ENCODE results near the gene ADCY3.
"Not testable (repeated sequence)": the region's sequence is repeated elsewhere in the genome, so short reads cannot be mapped to it uniquely, and the experiment has no call there.

Gene ADCY3

DNA sequence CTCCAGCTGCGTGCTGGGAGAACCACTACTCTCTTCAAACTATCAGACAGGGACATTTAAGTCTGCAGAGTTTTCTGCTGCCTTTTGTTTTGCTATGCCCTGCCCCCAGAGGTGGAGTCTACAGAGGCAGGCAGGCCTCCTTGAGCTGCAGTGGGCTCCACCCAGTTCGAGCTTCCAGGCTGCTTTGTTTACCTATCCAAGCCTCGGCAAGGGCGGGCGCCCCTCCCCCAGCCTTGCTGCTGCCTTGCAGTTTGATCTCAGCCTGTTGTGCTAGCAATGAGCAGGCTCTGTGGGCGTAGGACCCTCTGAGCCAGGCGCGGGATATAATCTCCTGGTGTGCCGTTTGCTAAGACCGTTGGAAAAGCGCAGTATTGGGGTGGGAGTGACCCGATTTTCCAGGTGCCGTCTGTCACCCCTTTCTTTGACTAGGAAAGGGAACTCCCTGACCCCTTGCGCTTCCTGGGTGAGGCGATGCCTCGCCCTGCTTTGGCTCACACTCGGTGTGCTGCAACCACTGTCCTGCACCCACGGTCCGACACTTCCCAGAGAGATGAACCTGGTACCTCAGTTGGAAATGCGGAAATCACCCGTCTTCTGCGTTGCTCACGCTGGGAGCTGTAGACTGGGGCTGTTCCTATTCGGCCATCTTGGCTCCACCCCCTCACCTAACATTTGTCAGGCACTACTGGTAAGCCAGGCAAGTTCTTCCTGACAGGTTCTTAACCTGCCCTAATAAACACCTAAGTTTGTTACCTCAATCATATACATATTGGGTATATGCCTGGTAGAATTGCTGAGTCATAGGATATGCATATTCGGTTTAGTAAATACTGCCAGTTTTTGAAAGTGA lies 114.0 kb downstream of the ADCY3 start:
- not testable (repeated sequence) for DNase-seq

- DNase-seq, result not testable (repeated sequence)
Measured at GRCh38 chr2:24800487-24800886, 119.5 kb downstream of the ADCY3 start.

GRCh38 chr2:24797644-24798043 lies 122.4 kb downstream of the ADCY3 start:
- no peak for DNase-seq

DNA sequence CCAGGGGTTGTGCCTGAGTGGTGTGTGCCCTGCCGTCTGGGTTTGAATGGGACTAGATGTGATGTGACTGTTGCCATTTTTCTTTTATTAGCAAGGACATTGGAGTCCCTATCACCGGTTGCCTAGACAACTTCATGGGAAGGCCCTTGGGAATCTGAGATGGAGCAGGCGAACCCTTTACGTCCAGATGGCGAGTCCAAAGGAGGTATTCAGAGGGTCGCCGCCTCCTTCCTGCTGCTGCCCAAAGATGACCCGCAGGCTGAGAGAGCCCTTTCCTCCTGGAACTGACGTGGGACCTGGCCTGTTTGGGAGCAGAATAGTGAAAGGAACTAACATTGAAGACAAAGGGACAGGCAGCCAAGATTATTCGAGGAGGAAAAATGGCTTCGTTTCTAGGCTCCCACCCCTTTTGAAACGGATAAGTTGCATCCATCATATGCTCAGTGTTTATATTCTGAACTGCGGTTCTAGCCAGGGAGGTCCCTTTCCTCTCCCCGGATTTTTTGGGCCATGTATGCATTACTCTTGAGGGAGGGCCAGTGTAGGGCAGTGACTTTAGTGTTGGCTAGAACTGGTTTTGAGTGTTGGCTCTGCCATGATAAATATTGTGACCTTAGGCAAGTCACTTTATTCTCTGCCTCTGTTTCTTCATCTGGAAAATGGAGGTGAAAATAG lies 126.1 kb downstream of the ADCY3 start:
- DNase-seq, result peak; percentile 61

DNA sequence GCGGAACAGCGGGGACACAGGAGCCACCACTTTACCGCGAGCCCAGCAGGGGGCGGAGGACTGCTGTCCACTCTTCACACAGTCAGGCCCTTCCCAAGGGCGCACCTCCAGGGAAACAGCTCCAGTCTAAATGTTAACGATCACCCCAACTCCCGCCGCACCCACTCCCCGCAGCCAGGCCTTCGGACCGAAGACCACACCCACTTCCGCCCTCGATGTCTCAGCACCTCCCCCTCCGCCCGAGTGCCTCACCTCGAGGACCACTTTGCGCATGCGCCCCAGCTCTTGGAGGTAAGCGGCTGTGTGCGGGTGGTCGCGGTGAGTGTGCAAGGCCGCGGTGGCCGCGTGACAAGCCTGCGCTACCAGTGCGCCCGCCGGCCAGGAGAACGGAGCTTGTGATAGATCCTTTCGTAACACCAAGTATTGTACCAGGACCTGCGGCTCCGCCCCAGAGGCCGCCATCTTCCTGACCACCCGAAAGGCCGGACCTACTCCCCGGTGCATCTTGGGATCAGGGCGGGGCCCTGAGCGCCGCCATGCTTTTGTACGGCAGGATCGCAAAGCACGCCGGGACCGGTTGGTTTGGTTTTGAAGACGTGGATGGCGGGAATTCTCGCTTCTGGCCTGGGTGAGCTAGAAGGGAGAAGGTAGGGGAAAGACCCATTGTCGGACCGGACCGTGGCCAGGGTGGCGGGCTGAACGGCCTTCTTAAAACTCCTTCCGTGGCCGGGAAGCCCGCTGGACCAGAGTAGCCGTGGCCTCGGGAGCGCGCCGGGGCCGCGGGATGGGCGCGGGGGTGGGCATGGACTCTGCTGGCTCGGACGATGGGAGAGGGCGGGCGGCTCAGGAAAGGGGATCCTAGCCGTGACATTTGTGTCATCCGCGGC lies 126.9 kb downstream of the ADCY3 start, which contains the start of the genes CENPO and PTRHD1:
Gene CENPO, plus strand, starts transcription at position 552 of the 887 bp plus-strand sequence. CDS start 495 bp downstream, outside the sequence.
Gene PTRHD1, minus strand, starts transcription at position 518 of the 887 bp plus-strand sequence. Its CDS starts 14 bp downstream, at position 504.
- DNase-seq, result peak; percentile 97

DNA sequence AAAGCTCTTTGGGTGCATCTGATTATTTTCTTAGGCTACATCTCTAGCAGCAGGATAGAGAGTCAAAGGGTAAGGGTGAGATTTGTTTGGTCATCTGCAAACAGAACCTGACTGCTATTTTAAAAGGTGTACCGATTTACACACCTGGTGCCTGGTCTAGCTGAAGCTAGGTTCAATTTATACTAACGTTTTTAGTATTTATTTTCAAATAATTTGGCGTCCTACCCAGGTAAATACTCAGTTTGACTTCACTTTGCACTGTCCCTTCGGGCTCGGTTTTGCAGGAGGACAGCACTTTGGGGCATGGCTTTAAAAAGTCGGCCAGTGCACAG lies 127.5 kb downstream of the ADCY3 start:
- no peak for DNase-seq

DNA sequence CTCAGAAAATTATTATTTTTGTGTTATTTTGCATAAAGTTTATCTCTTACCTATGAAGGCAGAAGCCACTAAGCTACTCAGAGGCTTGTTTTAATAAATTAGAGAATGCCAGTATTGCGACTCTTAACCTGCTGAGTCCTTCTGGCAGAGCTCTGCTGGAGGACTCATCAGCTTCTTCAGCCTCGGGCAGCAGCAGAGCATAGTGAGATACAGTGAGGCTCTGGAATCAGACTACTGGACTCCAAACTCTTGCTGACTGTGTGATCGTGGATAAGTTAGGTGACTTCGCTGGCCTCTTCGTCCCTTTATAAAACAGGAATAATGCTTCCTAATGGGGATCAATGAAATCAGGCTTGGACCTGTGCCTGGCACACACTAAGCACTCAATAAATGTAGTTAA lies 128.6 kb downstream of the ADCY3 start:
- no peak for DNase-seq

GRCh38 chr2:24788816-24789215 lies 131.2 kb downstream of the ADCY3 start:
- DNase-seq, result no peak

- no peak for DNase-seq
Measured at GRCh38 chr2:24787532-24787931, 132.5 kb downstream of the ADCY3 start.

DNA sequence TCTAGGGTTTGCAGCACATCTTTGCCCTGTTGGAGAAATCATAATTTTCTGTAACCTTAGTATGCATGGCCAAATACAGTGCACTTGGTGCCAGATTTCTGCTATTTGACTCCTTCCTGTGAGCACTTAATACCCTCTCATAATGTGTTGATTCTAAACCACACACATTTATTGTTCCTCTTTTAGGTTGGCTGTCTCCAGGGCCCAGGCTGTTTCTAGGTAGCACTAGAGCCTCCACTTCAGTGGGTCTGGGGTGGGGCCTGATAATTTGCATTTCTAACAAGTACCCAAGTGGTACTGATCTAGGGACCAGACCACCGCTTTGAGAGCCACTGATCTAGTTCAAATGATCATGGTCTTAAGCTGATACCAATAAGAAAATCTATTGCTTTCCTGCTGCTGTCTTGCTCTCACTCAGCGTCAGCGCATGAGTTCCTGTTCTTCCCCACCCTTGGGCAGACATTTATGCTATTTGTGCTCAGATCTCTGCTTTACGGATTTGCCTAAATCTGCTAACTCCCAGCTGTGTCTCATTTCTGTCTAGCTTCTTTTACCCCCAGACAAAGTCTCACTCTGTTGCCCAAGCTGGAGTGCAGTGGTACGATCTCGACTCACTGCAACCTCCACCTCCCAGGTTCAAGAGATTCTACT lies 134.2 kb downstream of the ADCY3 start:
- no peak for DNase-seq

- DNase-seq, result no peak
Measured at GRCh38 chr2:24783641-24784040, 136.4 kb downstream of the ADCY3 start.

- no peak for DNase-seq
Measured at GRCh38 chr2:24779116-24779515, 140.9 kb downstream of the ADCY3 start.

DNA sequence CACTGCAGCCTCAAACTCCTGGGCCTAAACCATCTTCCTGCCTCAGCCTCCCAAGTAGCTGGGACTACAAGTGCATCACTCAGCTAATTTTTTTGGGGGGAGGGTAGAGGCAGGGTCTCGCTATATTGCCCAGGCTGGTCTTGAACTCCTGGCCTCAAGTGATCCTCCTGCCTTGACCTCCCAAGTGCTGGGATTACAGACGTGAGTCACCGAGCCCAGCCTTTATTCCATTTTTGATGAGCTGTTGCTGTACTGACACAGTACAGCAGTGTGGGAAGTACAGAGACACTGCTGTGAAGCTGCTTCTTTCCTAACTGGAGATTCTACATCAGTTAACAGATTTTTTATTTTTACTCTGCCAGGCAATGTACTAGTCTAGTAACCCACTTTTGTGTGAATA lies 145.7 kb downstream of the ADCY3 start:
- no peak for DNase-seq

- no peak for DNase-seq
Measured at GRCh38 chr2:24771764-24772586, 148.1 kb downstream of the ADCY3 start.

DNA sequence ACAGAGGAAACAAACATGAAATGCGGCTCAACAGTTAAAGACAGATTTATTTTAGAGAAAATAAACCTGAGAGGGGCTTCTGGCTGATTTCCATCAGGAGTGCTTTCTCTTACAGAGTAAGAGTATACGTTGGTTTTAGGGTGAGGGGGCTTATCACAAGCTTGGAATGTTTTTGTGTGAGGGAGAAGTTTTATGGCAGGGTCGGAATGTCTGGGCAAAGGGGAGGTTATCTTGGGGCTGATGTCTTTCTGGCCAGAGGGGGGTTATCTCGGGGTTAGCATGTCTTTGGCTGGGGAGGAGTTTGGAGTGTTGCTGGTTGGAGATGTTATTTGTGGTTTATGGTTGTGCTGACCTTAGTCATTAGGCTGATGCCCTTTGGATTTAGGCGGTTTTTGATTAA lies 149.0 kb downstream of the ADCY3 start:
- DNase-seq, result no peak
